Occipital lobe (tissue), 3 donors: Measurements from ENCODE around the gene MCM7. TPM values are rescaled to one million over a fixed set of nuclear protein-coding genes. Genes with fewer than 3 reads are reported as not detected.

ENCODE experiments used
- DNase-seq: peaks from one replicate; lab custom pipeline; 2025; lab: John Stamatoyannopoulos, UW
- small RNA-seq: library from RNA; depleted of rRNA; stranded (forward); fragments of <200 nt; gene quantifications from one replicate; pipeline ENCODE3, GENCODE V24; 2014
- total RNA-seq: library from RNA; depleted of rRNA; stranded (reverse); fragments of >200 nt; gene quantifications from one replicate; pipeline ENCODE4 v1.2.3, GENCODE V29; 2014

The MCM7 gene
- total RNA-seq, 1 donor from 2014 or later: 44.8 TPM

- DNase-seq: no peak
These were observed 30.0 kb downstream of the MCM7 start for GRCh38 chr7:100071018-100071723.

- no peak for DNase-seq
These were observed 31.2 kb downstream of the MCM7 start for GRCh38 chr7:100069991-100070390.

- no peak for DNase-seq
These were observed 34.2 kb downstream of the MCM7 start for GRCh38 chr7:100066953-100067352.

- no peak for DNase-seq
These were observed 35.6 kb downstream of the MCM7 start for GRCh38 chr7:100065452-100066186.

GRCh38 chr7:100064162-100064561, 37.0 kb downstream of the MCM7 start:
- no peak for DNase-seq

- DNase-seq: no peak
These were observed 37.8 kb downstream of the MCM7 start for GRCh38 chr7:100063376-100063775.

GRCh38 chr7:100061518-100062193, 39.5 kb downstream of the MCM7 start:
- no peak for DNase-seq

GRCh38 chr7:100059251-100059739, 41.9 kb downstream of the MCM7 start:
- no peak for DNase-seq

GRCh38 chr7:100057006-100057405, 44.2 kb downstream of the MCM7 start:
- no peak for DNase-seq

- DNase-seq: peak; percentile 36
These were observed 48.0 kb downstream of the MCM7 start for GRCh38 chr7:100053215-100053614.

GRCh38 chr7:100051611-100052010, 49.6 kb downstream of the MCM7 start:
- DNase-seq: no peak

GRCh38 chr7:100049441-100050291, 51.5 kb downstream of the MCM7 start, which contains the start of gene ZSCAN21:
ZSCAN21 (plus strand) TSS chr7:100049774; CDS start chr7:100057007, 7,233 bp downstream.
- DNase-seq: peak; percentile 85

GRCh38 chr7:100048680-100049079, 52.5 kb downstream of the MCM7 start:
- no peak for DNase-seq

GRCh38 chr7:100044718-100045117, 56.5 kb downstream of the MCM7 start:
- DNase-seq: no peak

Small RNAs within 50 kb of the gene (small RNA-seq; reads per million reads assigned to genes)
- gene MIR106B (71.0 reads per million, percentile 96 among the genes with 10 or more reads in this experiment), gene MIR25 (1,483 reads per million, percentile 99 among the genes with 10 or more reads in this experiment), gene MIR93 (770 reads per million, percentile 98 among the genes with 10 or more reads in this experiment)

Other genes starting within 250 kb of the MCM7 start
- not detected for gene OR2AE1, start 224.4 kb downstream of the MCM7 start, total RNA-seq
- gene TRIM4, start 181.9 kb downstream of the MCM7 start, total RNA-seq: 9.0 TPM
- 0.47 TPM for gene GJC3, start 171.8 kb downstream of the MCM7 start, total RNA-seq
- gene AZGP1, start 125.4 kb downstream of the MCM7 start, total RNA-seq: not detected
- 83.3 TPM for gene ZKSCAN1, start 85.8 kb downstream of the MCM7 start, total RNA-seq
- gene ZSCAN21, start 51.6 kb downstream of the MCM7 start, total RNA-seq: 14.7 TPM
- 45.2 TPM for gene ZNF3, start 19.7 kb downstream of the MCM7 start, total RNA-seq
- gene COPS6, start 12.4 kb downstream of the MCM7 start, total RNA-seq: 25.9 TPM
- gene AP4M1, start 246 bp upstream of the MCM7 start, total RNA-seq: 27.1 TPM
- 17.8 TPM for gene TAF6, start 18.0 kb upstream of the MCM7 start, total RNA-seq
- gene CNPY4, start 18.2 kb upstream of the MCM7 start, total RNA-seq: 19.2 TPM
- gene MBLAC1, start 25.6 kb upstream of the MCM7 start, total RNA-seq: 6.4 TPM
- 22.6 TPM for gene LAMTOR4, start 47.5 kb upstream of the MCM7 start, total RNA-seq
- 8.0 TPM for gene TRAPPC14, start 57.3 kb upstream of the MCM7 start, total RNA-seq
- gene GAL3ST4, start 67.2 kb upstream of the MCM7 start, total RNA-seq: 2.3 TPM
- 71.9 TPM for gene GPC2, start 76.0 kb upstream of the MCM7 start, total RNA-seq
- gene STAG3, start 76.5 kb upstream of the MCM7 start, total RNA-seq: 0.78 TPM
- gene PVRIG, start 118.6 kb upstream of the MCM7 start, total RNA-seq: not detected
- gene SPDYE3, start 206.3 kb upstream of the MCM7 start, total RNA-seq: not detected